C4-2B (cell line): ENCODE measurements around the gene FCN3.

Experiments
- H3K27ac ChIP-seq: fragments of 450-650 bp; 2 replicates; pipeline ENCODE4 v1.5.1; 2017
- ZFX ChIP-seq: fragments of 450-650 bp; IDR thresholded peaks from 2 replicates; pipeline ENCODE4 v1.6.1; 2017
- TF ChIP-seq, protein P1 (sequence below): fragments of 450-650 bp; conservative IDR thresholded peaks from 2 replicates; pipeline ENCODE4 v1.5.1; 2017; ENCODE audit warnings: mild to moderate bottlenecking

FCN3 gene

DNA sequence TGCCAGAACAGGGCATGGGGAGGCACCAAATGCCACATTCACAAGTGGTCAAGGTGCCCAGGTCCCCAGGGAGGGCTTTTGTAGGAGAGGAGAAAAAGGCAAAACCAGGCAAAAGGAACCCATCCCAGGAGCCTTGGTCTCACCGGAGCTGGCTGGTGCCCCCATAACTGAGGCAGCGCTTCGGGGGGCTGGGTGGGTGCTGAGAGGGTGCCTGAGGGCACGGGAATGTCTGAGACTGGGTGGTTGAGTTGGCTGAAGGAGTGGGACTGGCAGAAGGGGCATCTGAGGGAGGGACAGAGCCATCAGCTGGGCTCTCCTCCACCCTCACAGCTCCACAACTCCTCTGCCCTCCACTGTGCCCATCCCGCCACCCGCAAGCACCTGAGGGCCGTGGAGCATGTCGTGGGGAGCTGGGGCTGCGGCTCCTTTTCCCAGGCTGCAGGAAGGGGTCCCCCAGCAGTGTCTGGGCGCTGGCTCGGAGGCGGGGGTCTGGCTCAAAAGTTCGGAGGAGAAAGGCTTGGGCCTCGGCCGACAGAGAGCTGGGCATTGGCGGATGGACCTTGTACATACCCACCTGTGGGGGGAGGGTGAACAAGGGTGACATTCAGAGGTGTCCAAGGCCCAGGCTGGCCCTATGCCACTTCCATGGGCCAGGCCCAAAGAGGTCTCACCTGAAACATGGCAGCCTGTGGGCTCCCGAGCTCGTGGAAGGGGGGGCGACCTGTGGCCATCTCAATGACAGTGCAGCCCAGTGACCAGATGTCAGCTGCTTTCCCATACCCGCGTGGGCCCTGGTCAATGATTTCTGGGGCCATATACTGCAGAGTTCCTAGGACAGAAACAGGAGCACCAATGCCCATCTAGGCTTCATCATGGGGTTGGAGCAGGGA is 16.3 kb downstream of the FCN3 start:
- no peak overlapping the region for H3K27ac ChIP-seq
- TF ChIP-seq, protein P1, sequence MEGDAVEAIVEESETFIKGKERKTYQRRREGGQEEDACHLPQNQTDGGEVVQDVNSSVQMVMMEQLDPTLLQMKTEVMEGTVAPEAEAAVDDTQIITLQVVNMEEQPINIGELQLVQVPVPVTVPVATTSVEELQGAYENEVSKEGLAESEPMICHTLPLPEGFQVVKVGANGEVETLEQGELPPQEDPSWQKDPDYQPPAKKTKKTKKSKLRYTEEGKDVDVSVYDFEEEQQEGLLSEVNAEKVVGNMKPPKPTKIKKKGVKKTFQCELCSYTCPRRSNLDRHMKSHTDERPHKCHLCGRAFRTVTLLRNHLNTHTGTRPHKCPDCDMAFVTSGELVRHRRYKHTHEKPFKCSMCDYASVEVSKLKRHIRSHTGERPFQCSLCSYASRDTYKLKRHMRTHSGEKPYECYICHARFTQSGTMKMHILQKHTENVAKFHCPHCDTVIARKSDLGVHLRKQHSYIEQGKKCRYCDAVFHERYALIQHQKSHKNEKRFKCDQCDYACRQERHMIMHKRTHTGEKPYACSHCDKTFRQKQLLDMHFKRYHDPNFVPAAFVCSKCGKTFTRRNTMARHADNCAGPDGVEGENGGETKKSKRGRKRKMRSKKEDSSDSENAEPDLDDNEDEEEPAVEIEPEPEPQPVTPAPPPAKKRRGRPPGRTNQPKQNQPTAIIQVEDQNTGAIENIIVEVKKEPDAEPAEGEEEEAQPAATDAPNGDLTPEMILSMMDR: no peak
- TF ChIP-seq ZFX: no peak

DNA sequence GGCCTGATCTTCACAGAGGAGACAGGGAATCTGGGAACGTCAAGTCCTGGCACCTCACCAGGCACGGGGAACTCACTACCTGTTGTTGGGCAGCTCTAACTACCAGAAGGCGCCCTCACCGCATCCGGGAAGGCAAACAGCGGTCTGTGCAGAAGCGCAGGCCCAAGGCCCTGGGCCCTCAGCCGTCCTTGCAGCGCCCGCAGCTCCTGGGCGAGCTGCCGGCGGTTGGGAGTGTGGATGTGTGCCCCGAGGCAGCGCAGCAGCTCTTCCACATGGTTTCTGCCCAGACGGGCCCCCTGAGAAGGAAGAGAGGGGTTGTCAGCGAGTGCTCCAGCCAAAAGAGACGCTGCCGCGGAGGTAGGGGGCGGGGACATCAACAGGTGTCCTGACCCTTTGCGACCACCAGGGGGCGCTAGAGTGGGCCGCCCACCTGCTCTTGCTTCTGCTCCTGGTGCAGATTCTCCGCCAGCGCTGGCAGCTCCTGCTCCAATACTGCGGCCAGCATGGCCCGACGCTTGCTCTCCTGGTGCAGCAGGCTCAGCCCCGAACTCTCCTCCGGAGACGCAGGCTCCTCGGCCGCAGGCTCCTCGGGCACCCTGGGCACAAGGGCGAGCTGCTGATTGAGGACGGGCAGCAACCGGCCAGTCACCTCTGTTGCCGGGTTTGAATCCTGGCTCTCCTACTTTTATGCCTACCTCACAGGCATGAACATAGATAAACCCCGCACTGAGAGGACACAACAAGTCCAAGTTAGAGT is 17.2 kb downstream of the FCN3 start:
- H3K27ac ChIP-seq: no peak overlapping the region
- TF ChIP-seq, protein P1: peak; percentile 97
- no peak; the same call in 1 of the 2 replicates for TF ChIP-seq ZFX

DNA sequence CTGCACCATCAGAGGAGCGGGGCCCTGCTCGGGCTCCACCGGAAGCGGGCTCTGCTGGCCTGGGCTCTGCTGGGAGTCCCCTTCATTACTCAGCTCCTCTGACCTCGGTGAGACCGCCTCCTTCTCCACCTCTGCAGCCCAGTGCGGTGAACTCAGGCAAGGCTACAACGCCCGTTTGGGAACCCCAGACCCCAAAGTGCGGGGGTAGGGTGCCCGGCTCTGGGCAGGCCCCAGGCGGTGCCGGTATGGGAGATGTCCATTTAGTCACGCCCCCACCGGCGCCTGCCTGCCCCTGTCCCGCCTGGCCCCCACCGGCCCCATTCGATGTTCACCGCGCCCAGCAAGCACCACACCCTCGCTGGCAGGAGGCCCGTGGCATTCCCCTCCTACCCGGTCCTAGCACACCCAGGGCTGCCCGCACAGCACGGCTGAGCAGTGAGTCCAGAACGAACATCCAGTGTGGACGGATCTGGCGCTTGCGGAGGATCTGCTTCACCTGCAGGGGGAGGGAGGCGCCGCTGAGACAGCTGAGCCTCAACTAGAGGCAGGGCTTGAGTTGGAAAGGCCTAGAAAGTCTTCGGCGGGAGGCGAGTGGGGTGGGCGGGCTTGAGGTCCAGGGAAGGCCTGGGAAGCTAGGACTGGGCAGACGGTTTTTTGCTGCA is 17.9 kb downstream of the FCN3 start:
- no peak overlapping the region for H3K27ac ChIP-seq
- no peak for TF ChIP-seq ZFX

DNA sequence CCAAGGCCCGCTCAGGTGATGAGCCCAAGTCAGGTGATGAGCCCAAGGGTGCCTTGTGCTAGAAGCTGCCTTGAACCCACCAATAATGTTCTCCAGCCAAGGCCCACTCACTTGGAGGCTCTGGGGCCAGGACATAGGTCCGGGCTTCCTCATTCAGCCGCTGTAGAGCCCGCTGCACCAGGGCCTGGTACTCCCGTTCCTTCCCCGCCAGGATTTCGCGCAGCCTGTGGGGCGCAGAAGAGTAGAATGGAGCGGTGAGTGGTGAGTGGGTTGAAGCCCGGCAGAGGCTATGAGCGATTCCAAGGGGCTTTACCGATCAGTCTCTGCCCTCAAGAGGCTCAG is 18.4 kb downstream of the FCN3 start:
- TF ChIP-seq, protein P1: no peak
- no peak for TF ChIP-seq ZFX
- H3K27ac ChIP-seq: no peak overlapping the region

DNA sequence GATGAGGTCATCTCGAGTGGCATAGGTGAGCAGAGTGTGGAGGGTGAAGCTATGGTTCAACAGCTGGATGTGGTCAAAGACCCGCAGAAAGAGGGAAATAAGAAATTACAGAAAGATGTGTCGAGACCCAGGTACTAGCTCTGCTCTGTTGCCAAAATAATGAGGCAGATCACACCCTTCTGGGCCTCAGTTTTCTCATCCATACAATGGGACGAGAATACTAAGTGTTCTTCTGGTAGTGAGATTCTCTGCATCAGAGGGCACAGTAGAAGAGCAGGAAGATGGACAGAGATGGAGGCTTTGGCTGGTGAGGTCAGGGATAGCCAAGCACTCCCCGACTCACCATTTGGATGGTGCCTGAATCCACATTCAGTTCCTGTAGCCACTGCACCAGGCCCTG is 18.9 kb downstream of the FCN3 start:
- TF ChIP-seq, protein P1: no peak
- no peak for TF ChIP-seq ZFX
- H3K27ac ChIP-seq: no peak overlapping the region

DNA sequence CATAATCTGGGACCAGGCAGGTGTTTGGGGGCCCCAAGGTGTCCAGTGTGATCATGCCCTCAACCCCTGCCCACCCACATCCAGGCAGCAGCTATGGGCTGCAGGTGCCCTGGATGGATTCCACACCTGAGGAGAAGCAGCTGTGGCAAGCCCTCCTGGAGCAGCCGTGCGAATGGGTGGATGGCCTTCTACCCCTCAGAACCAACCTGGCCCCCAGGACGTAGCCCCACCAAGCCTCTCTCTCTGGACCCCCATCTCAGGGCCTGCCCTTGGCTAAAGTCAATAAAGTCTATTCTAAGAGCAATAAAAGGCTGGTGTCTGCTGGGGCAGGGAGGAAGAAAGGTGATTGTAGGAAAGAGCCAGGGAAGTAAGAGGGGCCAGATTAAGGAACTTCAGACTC is 21.0 kb downstream of the FCN3 start:
- H3K27ac ChIP-seq: no peak overlapping the region

DNA sequence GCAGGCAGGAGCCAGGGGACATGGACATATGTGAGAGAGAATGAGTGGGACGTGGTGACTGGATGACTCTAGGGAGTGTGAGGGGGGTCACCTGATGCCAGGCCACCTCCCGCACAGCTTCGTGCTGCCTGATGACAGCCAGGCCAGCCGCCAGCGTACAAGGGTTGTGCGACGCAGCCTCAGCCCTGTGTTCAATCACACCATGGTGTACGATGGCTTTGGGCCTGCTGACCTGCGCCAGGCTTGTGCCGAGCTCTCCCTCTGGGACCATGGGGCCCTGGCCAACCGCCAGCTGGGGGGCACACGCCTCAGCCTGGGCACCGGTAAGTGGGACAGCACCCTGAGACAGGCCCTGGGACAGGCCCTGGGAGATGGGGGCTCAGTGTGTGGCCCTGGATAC is 21.5 kb downstream of the FCN3 start:
- H3K27ac ChIP-seq: no peak overlapping the region
- TF ChIP-seq, protein P1: no peak

More for the DNA sequence above, 21.0 kb downstream of the FCN3 start:
- TF ChIP-seq ZFX: no peak
- TF ChIP-seq, protein P1: no peak
